HG02973 (cell line): ENCODE data around the gene ARHGAP28.

Experiments
- ATAC-seq: cut with Tn5 transposase; IDR thresholded peaks from one replicate; pipeline ENCODE4 v1.9.1; 2021; ENCODE audit warnings: moderate library complexity; ENCODE audit not compliant: unreplicated experiment

The ARHGAP28 gene

GRCh38 chr18:6859676-6860422, 130.3 kb downstream of the ARHGAP28 start:
- no peak for ATAC-seq

DNA sequence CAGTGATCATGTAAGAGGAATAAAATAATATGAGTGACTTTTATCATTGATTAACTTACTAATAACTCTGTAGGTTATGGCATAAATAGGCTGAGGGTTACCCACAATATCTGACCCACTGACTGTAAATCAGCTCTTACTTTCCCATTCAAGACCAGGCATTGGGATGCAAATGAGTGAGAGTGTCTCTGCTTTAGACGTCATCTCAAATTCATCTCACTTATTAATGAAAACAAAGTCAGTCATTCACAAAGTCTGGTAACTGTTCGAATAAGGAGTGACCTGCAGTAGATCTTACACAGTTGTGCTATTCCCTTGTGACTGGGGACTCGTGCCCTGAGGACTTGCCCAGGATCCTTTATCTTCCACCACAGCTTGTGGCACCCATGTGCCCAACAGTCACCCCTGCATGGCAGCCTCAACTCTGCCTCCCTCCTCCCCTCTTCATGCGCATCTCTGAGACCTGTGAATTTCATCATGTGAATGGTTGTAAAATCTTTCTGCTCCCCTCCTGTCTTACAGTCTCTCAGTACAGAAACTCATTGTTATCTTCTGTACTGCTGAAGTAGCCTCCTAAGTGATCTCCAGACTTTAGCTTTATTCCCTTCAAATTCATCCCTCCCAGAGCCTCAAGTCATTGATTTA, 131.4 kb downstream of the ARHGAP28 start:
- ATAC-seq: no peak

GRCh38 chr18:6865251-6865650, 135.7 kb downstream of the ARHGAP28 start:
- ATAC-seq: no peak

GRCh38 chr18:6866552-6867085, 137.1 kb downstream of the ARHGAP28 start:
- ATAC-seq: no peak

DNA sequence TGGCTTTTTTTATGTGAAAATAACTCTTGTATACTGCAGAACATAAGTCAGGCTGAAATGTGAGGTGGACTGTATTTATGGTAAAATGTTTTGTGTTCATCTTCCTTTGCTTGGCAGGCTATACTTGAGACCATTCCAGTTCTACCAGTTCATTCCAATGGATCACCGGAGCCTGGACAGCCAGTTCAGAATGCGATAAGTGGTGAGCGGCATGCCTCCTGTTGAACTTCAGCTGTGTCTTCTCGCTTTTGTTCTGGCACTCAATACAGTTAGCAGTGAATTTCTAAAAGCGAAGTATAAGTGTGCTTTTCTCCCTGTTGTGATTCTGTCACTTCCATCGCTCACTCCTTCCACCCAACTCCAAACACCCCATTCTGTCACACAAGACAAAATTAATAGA, 138.5 kb downstream of the ARHGAP28 start:
- ATAC-seq: no peak

DNA sequence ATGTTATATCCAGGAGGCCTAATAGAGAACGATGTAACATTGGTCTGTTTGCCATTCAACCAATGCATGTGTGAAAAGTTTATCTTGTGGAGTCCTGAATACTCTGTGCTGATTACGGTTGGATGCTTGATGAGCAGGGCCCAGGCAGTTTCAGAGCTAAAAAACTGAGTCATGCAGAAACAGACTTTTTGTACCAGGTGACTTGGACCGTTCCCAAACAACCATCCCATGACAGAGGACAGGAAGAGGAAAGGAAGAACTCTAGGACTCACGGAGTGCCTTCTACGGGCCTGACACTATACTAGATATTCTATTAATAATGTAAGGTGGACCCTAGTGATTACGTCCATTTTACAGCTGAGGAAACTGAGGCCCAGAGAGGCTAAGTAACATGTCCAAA, 142.1 kb downstream of the ARHGAP28 start:
- no peak for ATAC-seq

GRCh38 chr18:6873040-6873751, 143.7 kb downstream of the ARHGAP28 start:
- no peak for ATAC-seq

GRCh38 chr18:6874315-6874714, 144.8 kb downstream of the ARHGAP28 start:
- ATAC-seq: no peak

DNA sequence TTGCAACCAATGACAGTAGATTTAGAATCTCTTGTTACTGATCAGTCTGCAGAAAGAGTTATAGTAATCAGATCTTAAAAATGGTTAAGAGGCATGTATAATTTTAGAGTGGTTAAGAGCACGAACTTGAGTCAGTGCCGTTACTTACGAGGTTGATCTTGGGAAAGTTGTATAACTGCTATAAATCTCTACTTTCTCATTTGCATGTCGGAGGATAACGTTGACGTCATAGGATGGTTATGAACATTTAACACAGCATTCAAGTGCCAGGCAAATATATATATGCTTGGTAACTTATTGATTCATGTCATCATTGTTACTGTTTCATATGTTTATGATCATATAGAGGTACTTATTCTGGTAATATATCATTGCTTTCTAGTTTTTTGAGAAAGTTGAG, 146.2 kb downstream of the ARHGAP28 start:
- ATAC-seq: no peak

GRCh38 chr18:6876641-6877041, 147.1 kb downstream of the ARHGAP28 start:
- no peak for ATAC-seq

GRCh38 chr18:6877288-6877687, 147.8 kb downstream of the ARHGAP28 start:
- no peak for ATAC-seq

DNA sequence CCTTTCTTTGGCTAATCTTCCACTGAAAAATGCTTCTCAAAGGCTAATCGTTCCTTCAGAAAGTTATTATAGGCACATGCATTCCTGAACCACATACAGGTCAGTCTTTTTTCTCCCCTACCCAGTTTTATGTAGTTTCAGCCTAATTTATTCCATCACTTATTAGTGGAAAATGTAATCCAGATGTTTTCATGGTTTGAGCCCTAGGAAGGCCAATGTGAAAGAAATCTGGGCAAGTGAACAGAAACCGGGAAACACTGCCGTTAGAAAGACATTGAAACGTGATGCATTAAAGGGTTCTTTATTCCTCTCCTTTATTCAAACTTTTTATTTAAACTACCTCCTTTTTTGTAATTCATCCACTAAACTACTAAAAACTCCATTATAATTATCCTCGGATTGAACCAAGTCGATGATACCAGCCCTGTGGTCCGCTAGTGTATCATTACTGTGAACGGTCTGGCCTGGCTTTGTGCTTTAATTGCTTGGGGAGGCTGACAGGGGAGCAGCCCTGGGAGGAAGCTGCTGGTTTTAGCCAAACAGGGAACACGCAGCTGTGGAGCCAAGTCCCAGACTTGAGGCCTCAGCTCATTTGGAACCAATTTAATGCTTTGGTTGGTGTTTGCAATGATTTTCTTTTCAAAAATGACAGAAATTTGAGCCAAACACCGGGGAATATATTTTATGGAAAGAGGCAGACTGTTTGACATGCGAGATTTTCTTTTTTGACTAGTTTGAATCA, 149.2 kb downstream of the ARHGAP28 start:
- no peak for ATAC-seq

DNA sequence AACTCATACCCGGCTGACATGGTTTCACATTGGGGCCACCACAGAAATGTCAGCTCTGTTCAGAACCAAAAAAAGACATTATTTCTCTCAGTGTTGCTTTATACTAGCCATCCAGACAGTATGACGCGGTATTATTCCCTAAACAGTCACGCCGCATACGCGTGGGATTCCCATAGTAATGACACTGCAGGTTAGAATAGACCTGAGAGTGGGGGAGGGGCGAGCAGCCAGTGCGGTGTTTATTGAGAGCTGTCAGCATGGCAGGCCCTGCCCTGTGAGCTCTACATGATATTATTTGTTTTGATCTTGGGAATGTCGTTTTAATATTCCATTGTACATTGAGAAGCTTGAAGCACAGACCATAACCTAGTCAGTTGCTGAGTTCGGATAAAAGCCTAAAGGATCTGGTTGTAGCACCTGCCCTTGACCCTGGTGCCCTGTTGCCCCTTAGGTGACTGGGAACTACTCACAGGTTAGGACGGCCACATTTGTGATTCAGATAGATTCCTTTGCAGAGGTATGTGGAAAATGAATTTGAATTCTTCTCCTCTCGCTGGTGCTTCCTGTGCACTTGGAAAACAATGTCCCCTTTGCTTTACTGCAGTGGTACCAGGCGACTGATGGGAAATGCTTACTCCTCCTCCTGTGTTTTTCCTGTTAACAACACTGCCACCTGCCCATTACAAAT, 150.1 kb downstream of the ARHGAP28 start:
- no peak for ATAC-seq

- ATAC-seq: no peak
These were observed 151.7 kb downstream of the ARHGAP28 start for GRCh38 chr18:6881034-6881820.

GRCh38 chr18:6882401-6882800, 152.9 kb downstream of the ARHGAP28 start:
- no peak for ATAC-seq

GRCh38 chr18:6885006-6885481, 155.5 kb downstream of the ARHGAP28 start:
- ATAC-seq: no peak

- peak; percentile 46 for ATAC-seq
These were observed 156.7 kb downstream of the ARHGAP28 start for GRCh38 chr18:6885992-6886796.

DNA sequence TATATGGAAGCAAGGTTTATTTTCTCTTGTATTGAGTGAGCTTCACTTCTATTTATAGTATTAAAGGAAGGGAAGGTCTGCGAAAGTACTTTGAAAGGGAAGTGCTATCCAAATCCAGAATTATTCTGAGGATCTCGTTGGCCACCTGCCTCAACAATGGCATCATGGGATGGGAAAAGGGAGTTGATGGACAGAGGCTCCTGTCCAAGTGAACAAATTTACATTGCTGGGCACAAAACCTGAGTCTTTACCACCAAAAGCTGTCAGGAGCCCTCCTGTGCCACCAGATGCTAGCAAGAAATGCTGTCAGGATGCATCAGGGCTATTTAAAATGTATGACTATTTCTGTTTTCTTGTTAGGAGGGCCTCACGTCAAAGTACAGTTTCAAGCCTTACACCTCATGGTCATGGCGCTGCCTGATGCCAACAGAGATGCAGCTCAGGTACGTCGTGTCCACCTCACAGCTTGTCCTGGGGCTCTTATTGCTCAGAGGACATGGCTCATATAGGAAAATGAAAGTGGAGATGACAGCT, 157.3 kb downstream of the ARHGAP28 start:
- no peak for ATAC-seq
